ENCODE results near the gene C5.

GRCh38 chr9:120956862-120957261 lies 93.2 kb downstream of the C5 start:
- TF ChIP-seq CTCF (IDR thresholded peaks at IDR 0.05) (no peak), POLR2A (IDR thresholded peaks at IDR 0.05) (no peak)

Measured in Peyer's patch (tissue), 4 donors.